ENCODE data around the gene RTEL1. TPM values are rescaled to one million over a fixed set of nuclear protein-coding genes. Genes with fewer than 3 reads are reported as not detected.

The RTEL1 gene
- total RNA-seq, 2 donors from 2014 or later, result 4.8 to 9.2 TPM

DNA sequence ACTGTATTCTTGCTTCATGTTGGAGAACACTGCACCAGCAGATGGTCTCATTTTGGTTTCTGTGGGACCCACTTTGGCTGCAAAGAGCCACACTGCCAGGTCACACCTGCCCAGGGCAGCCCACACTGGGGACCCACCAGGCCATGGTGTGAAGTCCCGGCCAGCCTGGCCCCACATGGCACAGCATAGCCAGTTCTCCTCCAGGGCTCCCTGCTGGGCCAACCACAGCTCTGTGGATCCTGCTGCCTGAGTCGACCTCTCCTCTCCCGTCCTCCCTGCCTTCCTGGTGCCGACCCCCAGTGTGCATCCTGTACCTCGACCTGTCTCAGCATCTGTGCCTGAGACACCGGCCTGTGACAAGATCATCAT, 46.6 kb downstream of the RTEL1 start:
- Histone ChIP-seq H3K9me3 (no peaks in the 10 kb centered on the region), H3K27ac (no peak overlapping the region), H3K27me3 (no peaks in the 10 kb centered on the region), H3K4me1 (peaks cover 0 to 32% of the 10 kb centered on the region in 2 donors), H3K4me3 (no peak overlapping the region), H3K36me3 (peaks cover 27% of the 10 kb centered on the region)
- TF ChIP-seq, protein P1, sequence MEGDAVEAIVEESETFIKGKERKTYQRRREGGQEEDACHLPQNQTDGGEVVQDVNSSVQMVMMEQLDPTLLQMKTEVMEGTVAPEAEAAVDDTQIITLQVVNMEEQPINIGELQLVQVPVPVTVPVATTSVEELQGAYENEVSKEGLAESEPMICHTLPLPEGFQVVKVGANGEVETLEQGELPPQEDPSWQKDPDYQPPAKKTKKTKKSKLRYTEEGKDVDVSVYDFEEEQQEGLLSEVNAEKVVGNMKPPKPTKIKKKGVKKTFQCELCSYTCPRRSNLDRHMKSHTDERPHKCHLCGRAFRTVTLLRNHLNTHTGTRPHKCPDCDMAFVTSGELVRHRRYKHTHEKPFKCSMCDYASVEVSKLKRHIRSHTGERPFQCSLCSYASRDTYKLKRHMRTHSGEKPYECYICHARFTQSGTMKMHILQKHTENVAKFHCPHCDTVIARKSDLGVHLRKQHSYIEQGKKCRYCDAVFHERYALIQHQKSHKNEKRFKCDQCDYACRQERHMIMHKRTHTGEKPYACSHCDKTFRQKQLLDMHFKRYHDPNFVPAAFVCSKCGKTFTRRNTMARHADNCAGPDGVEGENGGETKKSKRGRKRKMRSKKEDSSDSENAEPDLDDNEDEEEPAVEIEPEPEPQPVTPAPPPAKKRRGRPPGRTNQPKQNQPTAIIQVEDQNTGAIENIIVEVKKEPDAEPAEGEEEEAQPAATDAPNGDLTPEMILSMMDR (IDR thresholded peaks at IDR 0.05), result no peak
- no peak for DNase-seq (ENCODE audit: low spot score)

DNA sequence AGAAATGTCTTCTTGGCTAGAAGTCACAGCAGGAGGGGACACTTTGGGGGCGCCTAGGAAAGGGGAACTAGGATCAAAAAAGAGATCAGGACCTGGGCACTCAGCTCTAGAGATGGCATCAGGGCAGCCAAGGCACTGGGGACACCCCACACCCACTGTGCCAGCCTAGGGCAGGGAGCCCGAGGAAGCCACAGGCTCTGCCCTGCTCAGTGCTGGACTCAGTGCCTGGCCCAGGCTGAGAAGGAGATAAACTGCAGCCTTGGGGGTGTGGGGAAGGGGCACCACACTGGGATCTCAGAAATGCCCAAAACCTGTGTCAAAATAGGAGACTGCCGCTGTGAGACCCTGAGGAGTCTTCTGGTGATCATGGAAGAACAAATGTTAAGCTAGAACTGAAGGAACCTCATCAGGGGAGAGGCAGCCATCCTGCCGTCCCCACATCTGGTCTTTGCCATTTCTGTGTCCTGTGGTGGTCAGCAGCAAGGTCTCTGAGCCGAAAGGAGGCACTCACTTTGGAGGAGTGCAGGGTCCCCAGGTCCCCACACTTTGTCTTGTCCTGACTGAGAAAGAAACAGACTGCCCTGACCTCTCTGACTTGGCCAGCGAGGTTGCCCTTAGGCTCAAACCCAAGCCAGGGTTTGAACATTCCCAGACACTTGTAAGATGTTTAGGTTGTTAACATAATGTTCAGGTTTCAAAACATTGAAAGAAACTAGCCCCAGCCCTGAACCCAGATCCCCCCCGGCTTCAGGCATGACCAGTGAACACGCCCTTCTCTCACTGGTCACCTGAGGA, 47.3 kb downstream of the RTEL1 start:
- TF ChIP-seq, protein P1 (IDR thresholded peaks at IDR 0.05), result no peak

GRCh38 chr20:63706027-63706695, 48.0 kb downstream of the RTEL1 start:
- Histone ChIP-seq H3K36me3 (peaks cover 28% of the 10 kb centered on the region), H3K27me3 (no peaks in the 10 kb centered on the region), H3K4me1 (peaks cover 0 to 29% of the 10 kb centered on the region in 2 donors), H3K9me3 (no peaks in the 10 kb centered on the region), H3K27ac (peak overlapping the region in 1 of 2 donors; percentile 88), H3K4me3 (peak overlapping the region in 1 of 2 donors; percentile 96)
- TF ChIP-seq, protein P1 (IDR thresholded peaks at IDR 0.05), result no peak
- DNase-seq (ENCODE audit: low spot score), result no peak

More for the DNA sequence above, 47.3 kb downstream of the RTEL1 start:
- peaks cover 27% of the 10 kb centered on the region for H3K36me3 ChIP-seq
- no peak overlapping the region for H3K27ac ChIP-seq
- H3K4me3 ChIP-seq, result no peak overlapping the region
- no peaks in the 10 kb centered on the region for H3K27me3 ChIP-seq
- H3K9me3 ChIP-seq, result no peaks in the 10 kb centered on the region
- H3K4me1 ChIP-seq, result peaks cover 0 to 29% of the 10 kb centered on the region in 2 donors
- DNase-seq (ENCODE audit: low spot score), result no peak

DNA sequence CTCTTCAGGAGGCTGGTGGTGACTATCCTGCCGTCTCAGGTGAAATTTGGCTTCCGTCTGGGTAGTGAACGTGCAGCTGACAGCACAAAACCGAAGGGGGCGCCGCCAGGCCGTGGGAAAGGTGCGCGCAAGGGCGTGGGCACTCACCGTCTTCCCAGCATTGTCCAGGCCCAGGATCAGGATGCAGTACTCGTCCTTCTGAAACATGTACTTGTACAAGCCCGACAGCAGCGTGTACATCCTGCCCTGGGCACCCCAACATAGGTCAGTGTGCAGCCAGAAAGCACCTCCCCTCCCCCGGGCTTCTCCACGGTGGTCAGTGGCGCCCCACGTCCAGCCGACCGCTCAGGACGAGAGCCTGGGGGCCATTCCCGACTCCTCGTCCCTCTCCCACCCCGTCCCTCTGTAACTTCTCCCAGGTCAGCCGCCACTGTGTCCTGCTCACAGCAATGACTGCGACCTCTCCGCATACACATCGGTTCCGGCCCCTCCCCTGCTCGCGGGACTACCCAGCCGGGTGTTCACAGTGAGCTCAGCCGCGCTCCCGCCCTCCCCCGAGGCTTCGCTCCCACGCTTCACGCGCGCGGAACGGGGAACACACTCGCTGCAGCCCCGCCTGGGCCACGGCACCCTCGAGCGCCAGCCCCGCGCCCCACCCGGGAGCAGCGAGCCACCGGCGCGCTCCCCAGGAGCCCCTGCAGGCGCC, 48.9 kb downstream of the RTEL1 start:
- peak overlapping the region; percentile 81 to 96 for H3K4me3 ChIP-seq
- H3K36me3 ChIP-seq, result peaks cover 35% of the 10 kb centered on the region
- H3K4me1 ChIP-seq, result peaks cover 0 to 29% of the 10 kb centered on the region in 2 donors
- TF ChIP-seq, protein P1 (IDR thresholded peaks at IDR 0.05), result no peak
- no peaks in the 10 kb centered on the region for H3K27me3 ChIP-seq
- H3K9me3 ChIP-seq, result no peaks in the 10 kb centered on the region
- H3K27ac ChIP-seq, result peak overlapping the region; percentile 88 to 92
- no peak for DNase-seq (ENCODE audit: low spot score)

DNA sequence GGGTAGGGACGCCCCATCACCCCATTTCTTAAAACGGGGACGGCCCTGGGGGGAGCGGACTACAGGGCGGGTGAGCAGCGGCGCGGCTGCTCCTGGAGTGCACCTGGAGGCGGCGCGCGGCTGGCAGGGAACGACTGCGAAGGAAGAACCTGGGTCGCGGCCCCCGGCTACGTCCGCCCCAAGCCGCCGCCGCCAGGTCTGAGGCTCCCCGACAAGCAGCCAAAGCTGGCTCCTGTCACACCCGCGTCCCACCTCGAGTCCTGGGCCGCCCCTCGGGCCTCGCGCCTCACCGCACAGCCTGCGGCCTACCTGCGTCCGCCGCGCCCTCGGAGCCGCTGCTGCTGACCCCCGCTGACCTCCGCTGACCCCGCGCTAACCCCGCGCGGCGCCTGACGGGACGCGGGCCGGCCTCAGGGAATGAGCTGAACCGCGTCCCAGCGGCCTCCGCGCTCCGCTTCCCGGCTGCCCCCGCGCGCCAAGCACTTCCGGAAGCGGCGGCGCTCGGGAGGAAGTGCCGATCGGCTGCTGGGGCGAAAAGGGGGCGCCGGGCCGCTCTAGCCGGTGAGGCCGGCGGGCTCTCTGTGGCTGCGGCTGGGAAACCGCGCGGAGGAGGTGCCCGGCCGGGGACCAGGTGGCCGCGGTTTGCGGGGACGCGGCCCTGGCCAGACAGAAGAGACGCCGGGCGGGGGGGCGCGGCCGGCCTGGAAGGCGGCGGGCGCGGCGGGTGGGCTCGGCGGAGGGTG, 49.6 kb downstream of the RTEL1 start, which contains the start of the genes ARFRP1 and ZGPAT:
Gene ARFRP1, minus strand, starts transcription at position 419 of the 743 bp plus-strand sequence. CDS start 885 bp downstream, outside the sequence.
Gene ZGPAT, plus strand, starts transcription at position 482 of the 743 bp plus-strand sequence. CDS start 542 bp downstream, outside the sequence.
- peak; percentile 85 for DNase-seq (ENCODE audit: low spot score)
- no peaks in the 10 kb centered on the region for H3K9me3 ChIP-seq
- H3K27me3 ChIP-seq, result no peaks in the 10 kb centered on the region
- H3K27ac ChIP-seq, result peak within 1 kb of the TSS; percentile 88 to 92
- peak within 1 kb of the TSS; percentile 81 to 96 for H3K4me3 ChIP-seq
- peaks cover 0 to 29% of the 10 kb centered on the region in 2 donors for H3K4me1 ChIP-seq
- TF ChIP-seq, protein P1 (IDR thresholded peaks at IDR 0.05), result peak in 1 of 2 donors; percentile 25
- peaks cover 43% of the 10 kb centered on the region for H3K36me3 ChIP-seq

Measured in right atrium auricular region (tissue), 2 donors.